Heart right ventricle (tissue), 16 donors: ENCODE data around the gene DOCK3. TPM values are rescaled to one million over a fixed set of nuclear protein-coding genes. Genes with fewer than 3 reads are reported as not detected.
"Not testable (repeated sequence)": the region's sequence is repeated elsewhere in the genome, so short reads cannot be mapped to it uniquely, and the experiment has no call there.

ENCODE experiments used
- ATAC-seq, 8 donors: fragments of 200-7000 bp; cut with Tn5 transposase; one replicate each; pipeline ENCODE4 v1.9.1; 2020; ENCODE audit warnings: mild to moderate bottlenecking in 8 of 8, moderate library complexity in 8 of 8, moderate number of reproducible peaks in 1 of 8
- DNase-seq, 2 donors: peaks; one replicate each; pipeline ENCODE4 v3.0.0-alpha.2; 2020
- H3K27ac ChIP-seq, 10 donors: fragments of 200-600 bp; sonication (generic) in 2 of 10; one replicate each; pipeline versions ENCODE4 v1.5.0 to v1.8.0; 2020 to 2022; ENCODE audit warnings: mild to moderate bottlenecking in 3 of 10
- H3K27me3 ChIP-seq, 7 donors: fragments of 200-600 bp; one replicate each; pipeline ENCODE4 v1.8.0; 2021 to 2022; ENCODE audit warnings: mild to moderate bottlenecking in 2 of 7
- H3K36me3 ChIP-seq, 9 donors: fragments of 200-600 bp; sonication (generic) in 1 of 9; one replicate each; pipeline versions ENCODE4 v1.5.0 to v1.8.0; 2020 to 2022; ENCODE audit warnings: mild to moderate bottlenecking in 2 of 9
- H3K4me1 ChIP-seq, 9 donors: fragments of 200-600 bp; sonication (generic) in 1 of 9; one replicate each; pipeline versions ENCODE4 v1.5.0 to v1.8.0; 2020 to 2022; ENCODE audit warnings: mild to moderate bottlenecking in 4 of 9
- H3K4me3 ChIP-seq, 10 donors: fragments of 200-600 bp; sonication (generic) in 2 of 10; one replicate each; pipeline versions ENCODE4 v1.5.0 to v1.8.0; 2020 to 2022; ENCODE audit warnings: mild to moderate bottlenecking in 7 of 10, moderate library complexity in 2 of 10
- H3K9me3 ChIP-seq, 11 donors: fragments of 200-600 bp in 10 of 11; sonication (generic) in 2 of 11; one replicate each; pipeline versions ENCODE4 v1.5.0 to v1.8.0; 2013 to 2022; ENCODE audit warnings: mild to moderate bottlenecking in 2 of 11, control low read depth in 1 of 11, moderate library complexity in 1 of 11
- CTCF ChIP-seq, 9 donors: fragments of 200-600 bp; sonication (generic) in 2 of 9; IDR thresholded peaks; one replicate each; pipeline versions ENCODE4 v1.5.0 to v1.8.0; 2021 to 2022; ENCODE audit warnings: antibody characterized with exemption in 9 of 9, mild to moderate bottlenecking in 5 of 9, moderate library complexity in 1 of 9
- WGBS, 2 donors: extraction: QIAGEN DNeasy Blood & Tissue Kit; methylation state at CpG; one replicate each; pipeline ENCODE4 v1.1.7; 2013; ENCODE audit warnings: inconsistent platforms in 1 of 2; 5-methylcytosine and 5-hydroxymethylcytosine counted together
- intact Hi-C, 10 donors: fragments of 100-400 bp; cut with DNase I; formaldehyde crosslinking; loops; one replicate each; pipeline versions ENCODE4 v1.11.1 to v1.14.2; 2022
- polyA plus RNA-seq, 2 donors: library from polyadenylated mRNA; stranded (reverse); fragments of 200-250 nt; gene quantifications; one replicate each; pipeline ENCODE4 v1.2.3, GENCODE V29; 2013
- total RNA-seq, 10 donors: library from RNA; stranded (reverse); fragmentation: NEBNext Ultra II Directional in 3 of 10; extraction: Animal tissue kit (Norgen Biotek cat#: 25700) in 3 of 10; gene quantifications; one replicate each; pipeline versions ENCODE4 v1.2.1 to v1.2.4, GENCODE V29; 2021 to 2023
- donor health status: Arrhythmogenic right ventricular cardiomyopathy.
- donor health status: ischemic (EF 13 %, LVEDD 7.1; RV severe dilation, severe dysfunction).
- donor health status: healthy with polysubstance abuse.
- donor health status: DM: no; HTN: yes; CAD: no.
- donor health status: DM: no; HTN: no; CAD: no.
- donor health status: ischemic (EF 25% LVEDD 6.9; RV normal size, moderate dysfunction).
- donor health status: ischemic (EF 25% LVEDD 5.7; RV mildly dilated, moderate dysfunction).
- donor health status: healthy.
- donor health status: DM: yes; HTN: yes; CAD: no.
- donor health status: Ischemic cardiomyopathy.
- donor health status: ischemic (EF 35%, LVEDD 5.7; RV mildly dilated, moderate dysfunction).
- donor health status: nonischemic (EF 11% LVEDD 7.7; RV severe dilation, severe dysfunction).
- donor health status: DM: yes; HTN: yes; CAD: no.
- donor health status: PGD.
- donor health status: ischemic (EF 29% LVEDD 5.4; RV normal size, mild dysfunction).
- donor health status: nonischemic (EF 23%, LVEDD 6.1; RV moderate dilation, normal function).

Gene DOCK3
- total and polyA plus RNA-seq, 12 donors: 1.2 to 6.6 (median 4.7) TPM

- Histone ChIP-seq H3K9me3 (peaks cover 0 to 31% (median 0%) of the 10 kb centered on the region in 11 donors), H3K4me3 (no peak overlapping the region), H3K27ac (no peak overlapping the region), H3K36me3 (no peaks in the 10 kb centered on the region), H3K4me1 (no peaks in the 10 kb centered on the region), H3K27me3 (no peaks in the 10 kb centered on the region)
- intact Hi-C loops: no loop called here
- TF ChIP-seq CTCF (IDR thresholded peaks at IDR 0.05): no peak
- DNase-seq: no peak
- ATAC-seq: no peak
Observed at GRCh38 chr3:51297333-51297732, 622.6 kb downstream of the DOCK3 start.

DNA sequence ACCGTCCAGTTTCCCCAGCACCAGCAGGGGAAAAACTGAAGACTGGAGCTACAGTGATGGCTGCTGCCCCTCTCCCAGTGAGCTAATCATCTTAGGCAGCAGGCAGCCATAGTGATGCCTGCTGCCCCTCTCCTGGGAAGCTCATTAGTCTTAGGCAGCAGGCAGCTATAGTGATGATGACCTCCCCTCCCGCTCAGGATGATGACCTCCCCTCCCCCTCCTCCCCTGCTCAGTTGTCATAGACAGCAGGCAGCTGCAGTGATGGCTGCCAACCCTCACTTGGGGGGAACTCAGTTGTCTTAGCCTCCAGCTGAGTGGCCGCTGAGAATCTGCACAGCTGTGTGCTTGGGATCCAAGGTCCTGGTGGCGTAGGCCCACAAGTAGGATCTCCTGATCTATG, 629.5 kb downstream of the DOCK3 start:
- DNase-seq: no peak
- Histone ChIP-seq H3K27ac (no peak overlapping the region), H3K36me3 (no peaks in the 10 kb centered on the region), H3K9me3 (peaks cover 0 to 40% (median 4%) of the 10 kb centered on the region in 11 donors), H3K4me3 (no peak overlapping the region), H3K27me3 (no peaks in the 10 kb centered on the region), H3K4me1 (no peaks in the 10 kb centered on the region)
- no peak for ATAC-seq
- WGBS, 2 donors: 50 to 51% methylated on average over 4 of the region's 4 CpGs
- intact Hi-C loops: no loop called here
- TF ChIP-seq CTCF (IDR thresholded peaks at IDR 0.05): no peak

GRCh38 chr3:51306093-51306492, 631.4 kb downstream of the DOCK3 start:
- no peak for ATAC-seq
- no peaks in the 10 kb centered on the region for H3K27me3 ChIP-seq
- 93 to 98% methylated on average over 1 of the region's 1 CpG for WGBS, 2 donors
- no peak overlapping the region for H3K4me3 ChIP-seq
- no peaks in the 10 kb centered on the region for H3K4me1 ChIP-seq
- H3K27ac ChIP-seq: no peak overlapping the region
- H3K36me3 ChIP-seq: no peaks in the 10 kb centered on the region
- intact Hi-C loops: no loop called here
- DNase-seq: no peak
- no peak for TF ChIP-seq CTCF (IDR thresholded peaks at IDR 0.05)
- H3K9me3 ChIP-seq: peaks cover 0 to 31% (median 4%) of the 10 kb centered on the region in 11 donors

- H3K9me3 ChIP-seq: peaks cover 0 to 17% (median 3%) of the 10 kb centered on the region in 11 donors
- H3K4me3 ChIP-seq: no peak overlapping the region
- ATAC-seq: no peak
- no peak for TF ChIP-seq CTCF (IDR thresholded peaks at IDR 0.05)
- H3K27me3 ChIP-seq: no peaks in the 10 kb centered on the region
- WGBS, 2 donors: 72 to 76% methylated on average over 2 of the region's 2 CpGs
- no peaks in the 10 kb centered on the region for H3K4me1 ChIP-seq
- no peak overlapping the region for H3K27ac ChIP-seq
- intact Hi-C loops: no loop called here
- no peak for DNase-seq
- H3K36me3 ChIP-seq: no peaks in the 10 kb centered on the region
Observed at GRCh38 chr3:51307458-51307857, 632.7 kb downstream of the DOCK3 start.

DNA sequence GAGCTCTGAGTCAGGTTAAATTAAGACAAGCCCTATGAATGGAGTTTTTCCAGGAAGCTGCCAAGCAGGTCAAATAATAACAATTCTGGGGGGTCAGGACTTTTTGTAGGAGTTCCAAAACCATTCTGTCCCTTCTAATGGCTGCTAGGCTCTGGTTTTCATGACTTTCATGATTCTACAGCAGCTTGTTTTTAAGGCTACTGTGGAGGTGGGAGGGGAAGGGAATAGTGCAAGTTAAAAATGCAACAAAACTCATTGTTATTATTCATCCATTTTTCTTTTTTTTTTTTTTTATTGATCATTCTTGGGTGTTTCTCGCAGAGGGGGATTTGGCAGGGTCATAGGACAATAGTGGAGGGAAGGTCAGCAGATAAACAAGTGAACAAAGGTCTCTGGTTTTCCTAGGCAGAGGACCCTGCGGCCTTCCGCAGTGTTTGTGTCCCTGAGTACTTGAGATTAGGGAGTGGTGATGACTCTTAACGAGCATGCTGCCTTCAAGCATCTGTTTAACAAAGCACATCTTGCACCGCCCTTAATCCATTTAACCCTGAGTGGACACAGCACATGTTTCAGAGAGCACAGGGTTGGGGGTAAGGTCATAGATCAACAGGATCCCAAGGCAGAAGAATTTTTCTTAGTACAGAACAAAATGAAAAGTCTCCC, 633.3 kb downstream of the DOCK3 start:
- H3K9me3 ChIP-seq: peaks cover 0 to 15% (median 3%) of the 10 kb centered on the region in 11 donors
- H3K27me3 ChIP-seq, ATAC-seq, H3K27ac ChIP-seq, H3K36me3 ChIP-seq, intact Hi-C loops, H3K4me3 ChIP-seq, DNase-seq, H3K4me1 ChIP-seq: not testable (repeated sequence)
- WGBS, 2 donors: 89% methylated on average over 1 of the region's 5 CpGs; no CpG with 5 or more reads in 1 of the 2 donors
